Uterus (tissue), 2 donors: ENCODE results near the gene RREB1.

Source experiments
- POLR2A ChIP-seq, 2 donors: fragments of 450-650 bp; IDR thresholded peaks; one replicate each; pipeline ENCODE4 v1.6.1; 2016; ENCODE audit warnings: antibody characterized with exemption in 2 of 2, mild to moderate bottlenecking in 1 of 2, moderate library complexity in 1 of 2
- TF ChIP-seq, protein P1 (sequence below), 4 experiments: fragments of 200-600 bp in 2 of 4; fragments of 450-650 bp in 2 of 4; sonication (generic) in 2 of 4; IDR thresholded peaks; one replicate each; pipeline ENCODE4 v1.5.1; 2016 to 2019; ENCODE audit warnings: antibody characterized with exemption in 4 of 4, mild to moderate bottlenecking in 2 of 4, moderate library complexity in 1 of 4

DNA sequence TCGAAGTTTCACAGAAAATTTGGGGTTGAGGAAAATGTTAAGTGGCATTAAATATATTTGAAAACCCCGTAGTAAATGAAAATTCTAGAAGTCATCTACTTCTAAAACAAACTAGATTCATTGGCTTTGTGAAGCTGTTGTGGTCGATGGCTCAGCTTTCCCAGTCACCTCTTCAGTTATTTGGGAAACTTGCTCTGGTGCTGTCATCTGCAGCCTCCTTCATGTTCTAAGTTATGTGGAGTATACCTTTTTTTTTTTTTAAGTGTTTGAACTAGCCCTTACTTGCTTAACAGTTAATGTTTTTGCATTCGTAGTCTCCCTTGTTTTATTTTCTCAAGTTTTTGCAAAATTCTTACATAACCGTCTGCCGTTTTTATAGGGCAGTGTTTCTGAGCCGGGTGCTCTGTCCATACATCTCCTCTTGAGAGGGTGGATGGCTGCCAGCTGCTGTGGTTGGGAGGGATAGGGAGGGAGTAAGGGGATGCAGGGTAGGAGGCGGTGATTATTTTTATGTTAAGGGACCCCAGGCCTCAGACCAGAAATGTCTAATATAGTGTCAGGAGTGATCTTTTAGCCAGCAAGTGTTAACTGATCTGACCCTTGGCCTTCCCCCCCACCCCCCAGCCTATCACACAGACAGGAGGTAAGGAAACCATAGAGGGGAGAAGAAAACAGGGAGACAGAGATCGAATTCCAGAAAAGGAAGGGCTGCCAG, 7.1 kb downstream of the RREB1 start:
- TF ChIP-seq, protein P1, sequence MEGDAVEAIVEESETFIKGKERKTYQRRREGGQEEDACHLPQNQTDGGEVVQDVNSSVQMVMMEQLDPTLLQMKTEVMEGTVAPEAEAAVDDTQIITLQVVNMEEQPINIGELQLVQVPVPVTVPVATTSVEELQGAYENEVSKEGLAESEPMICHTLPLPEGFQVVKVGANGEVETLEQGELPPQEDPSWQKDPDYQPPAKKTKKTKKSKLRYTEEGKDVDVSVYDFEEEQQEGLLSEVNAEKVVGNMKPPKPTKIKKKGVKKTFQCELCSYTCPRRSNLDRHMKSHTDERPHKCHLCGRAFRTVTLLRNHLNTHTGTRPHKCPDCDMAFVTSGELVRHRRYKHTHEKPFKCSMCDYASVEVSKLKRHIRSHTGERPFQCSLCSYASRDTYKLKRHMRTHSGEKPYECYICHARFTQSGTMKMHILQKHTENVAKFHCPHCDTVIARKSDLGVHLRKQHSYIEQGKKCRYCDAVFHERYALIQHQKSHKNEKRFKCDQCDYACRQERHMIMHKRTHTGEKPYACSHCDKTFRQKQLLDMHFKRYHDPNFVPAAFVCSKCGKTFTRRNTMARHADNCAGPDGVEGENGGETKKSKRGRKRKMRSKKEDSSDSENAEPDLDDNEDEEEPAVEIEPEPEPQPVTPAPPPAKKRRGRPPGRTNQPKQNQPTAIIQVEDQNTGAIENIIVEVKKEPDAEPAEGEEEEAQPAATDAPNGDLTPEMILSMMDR (IDR thresholded peaks at IDR 0.05), result no peak
- TF ChIP-seq POLR2A (IDR thresholded peaks at IDR 0.05), result no peak
